ENCODE data around the gene CDHR5. TPM values are rescaled to one million over a fixed set of nuclear protein-coding genes. Genes with fewer than 3 reads are reported as not detected.
A peak's percentile ranks its signal among the peaks of the same experiment; 100 is the strongest.

The CDHR5 gene
- total RNA-seq: not detected

- CTCF ChIA-PET: no interaction called here
- H3K4me1 Mint-ChIP-seq: peaks cover 19% of the 10 kb centered on the region
Observed at GRCh38 chr11:624705-625635, at the start of gene CDHR5. Gene CDHR5 (minus strand): TSS chr11:624955. CDS start chr11:624902, 53 bp downstream.

GRCh38 chr11:674406-674805, 49.7 kb upstream of the CDHR5 start:
- Mint-ChIP-seq H3K4me1 (no peaks in the 10 kb centered on the region), H3K4me3 (no peak overlapping the region), H3K27ac (no peak overlapping the region), H3K9me3 (no peaks in the 10 kb centered on the region), H3K27me3 (no peaks in the 10 kb centered on the region), H3K36me3 (ENCODE audit: low read depth) (peaks cover 27% of the 10 kb centered on the region)
- CTCF ChIA-PET: interaction anchor here (0.6 to 1.1 kb wide), 3 partner anchors 11 to 70 kb away, joined by 3 read pairs; no protein-coding TSS in a partner anchor
- POLR2A ChIA-PET: interaction anchor here (1.1 to 1.2 kb wide), 2 partner anchors 22 to 62 kb away, joined by 3 read pairs; partner anchors contain the start of gene TMEM80
- no peak for DNase-seq

More at GRCh38 chr11:624705-625635, at the start of gene CDHR5:
- H3K4me3 Mint-ChIP-seq: no peak within 1 kb of the TSS
- H3K27me3 Mint-ChIP-seq: peaks cover 22% of the 10 kb centered on the region
- no peaks in the 10 kb centered on the region for H3K36me3 Mint-ChIP-seq (ENCODE audit: low read depth)
- no peak within 1 kb of the TSS for H3K27ac Mint-ChIP-seq
- POLR2A ChIA-PET: interaction anchor here (0.8 to 1.3 kb wide), 2 partner anchors 10 to 13 kb away, joined by 4 to 5 read pairs; partner anchors contain the start of gene IRF7
- no peak for DNase-seq
- no peaks in the 10 kb centered on the region for H3K9me3 Mint-ChIP-seq

- ChIA-PET POLR2A (interaction anchor here (1.1 to 1.2 kb wide), 2 partner anchors 22 to 62 kb away, joined by 3 read pairs; partner anchors contain the start of gene TMEM80), CTCF (no interaction called here)
- H3K36me3 Mint-ChIP-seq (ENCODE audit: low read depth): peaks cover 27% of the 10 kb centered on the region
- H3K27me3 Mint-ChIP-seq: no peaks in the 10 kb centered on the region
- H3K4me1 Mint-ChIP-seq: no peaks in the 10 kb centered on the region
- H3K9me3 Mint-ChIP-seq: no peaks in the 10 kb centered on the region
- no peak for DNase-seq
- H3K27ac Mint-ChIP-seq: no peak overlapping the region
- no peak overlapping the region for H3K4me3 Mint-ChIP-seq
Observed at GRCh38 chr11:673866-674265, 49.1 kb upstream of the CDHR5 start.

- Mint-ChIP-seq H3K27me3 (no peaks in the 10 kb centered on the region), H3K4me3 (no peak overlapping the region), H3K9me3 (no peaks in the 10 kb centered on the region), H3K27ac (no peak overlapping the region), H3K4me1 (no peaks in the 10 kb centered on the region), H3K36me3 (ENCODE audit: low read depth) (peaks cover 15% of the 10 kb centered on the region)
- POLR2A ChIA-PET: no interaction called here
- no peak for DNase-seq
- CTCF ChIA-PET: no interaction called here
Observed at GRCh38 chr11:665704-666281, 41.0 kb upstream of the CDHR5 start.

- CTCF ChIA-PET: interaction anchor here (0.6 kb wide), 1 partner anchor 24 kb away, joined by 3 read pairs; no protein-coding TSS in a partner anchor
- Mint-ChIP-seq H3K36me3 (ENCODE audit: low read depth) (peaks cover 15% of the 10 kb centered on the region), H3K4me1 (no peaks in the 10 kb centered on the region), H3K9me3 (no peaks in the 10 kb centered on the region), H3K4me3 (no peak overlapping the region), H3K27ac (no peak overlapping the region), H3K27me3 (no peaks in the 10 kb centered on the region)
- no peak for DNase-seq
- POLR2A ChIA-PET: no interaction called here
Observed at GRCh38 chr11:665062-665703, 40.4 kb upstream of the CDHR5 start.

- ChIA-PET CTCF (interaction anchor here (1.4 to 2.9 kb wide), 2 partner anchors 61 to 64 kb away, joined by 3 to 12 read pairs; no protein-coding TSS in a partner anchor), POLR2A (no interaction called here)
- peak; percentile 45 for DNase-seq
- Mint-ChIP-seq H3K4me3 (no peak overlapping the region), H3K4me1 (no peaks in the 10 kb centered on the region), H3K36me3 (ENCODE audit: low read depth) (peaks cover 15% of the 10 kb centered on the region), H3K9me3 (no peaks in the 10 kb centered on the region), H3K27me3 (no peaks in the 10 kb centered on the region), H3K27ac (no peak overlapping the region)
Observed at GRCh38 chr11:662689-663274, 38.0 kb upstream of the CDHR5 start.

- H3K36me3 Mint-ChIP-seq (ENCODE audit: low read depth): peaks cover 11% of the 10 kb centered on the region
- DNase-seq: no peak
- no peaks in the 10 kb centered on the region for H3K4me1 Mint-ChIP-seq
- H3K4me3 Mint-ChIP-seq: no peak overlapping the region
- H3K9me3 Mint-ChIP-seq: no peaks in the 10 kb centered on the region
- ChIA-PET POLR2A (interaction anchor here (0.6 kb wide), 1 partner anchor 128 kb away, joined by 3 read pairs; no protein-coding TSS in a partner anchor), CTCF (interaction anchor here (0.6 to 2.9 kb wide), 2 partner anchors 63 to 212 kb away, joined by 4 to 12 read pairs; no protein-coding TSS in a partner anchor)
- H3K27me3 Mint-ChIP-seq: no peaks in the 10 kb centered on the region
- no peak overlapping the region for H3K27ac Mint-ChIP-seq
Observed at GRCh38 chr11:660681-661444, 36.1 kb upstream of the CDHR5 start.

GRCh38 chr11:660281-660680, 35.5 kb upstream of the CDHR5 start:
- no peaks in the 10 kb centered on the region for H3K27me3 Mint-ChIP-seq
- peaks cover 10% of the 10 kb centered on the region for H3K36me3 Mint-ChIP-seq (ENCODE audit: low read depth)
- no peaks in the 10 kb centered on the region for H3K9me3 Mint-ChIP-seq
- no peak overlapping the region for H3K27ac Mint-ChIP-seq
- no peak overlapping the region for H3K4me3 Mint-ChIP-seq
- DNase-seq: no peak
- ChIA-PET CTCF (interaction anchor here (0.6 to 2.9 kb wide), 2 partner anchors 64 to 212 kb away, joined by 4 to 12 read pairs; no protein-coding TSS in a partner anchor), POLR2A (no interaction called here)
- no peaks in the 10 kb centered on the region for H3K4me1 Mint-ChIP-seq

- Mint-ChIP-seq H3K27ac (no peak overlapping the region), H3K4me1 (no peaks in the 10 kb centered on the region), H3K9me3 (no peaks in the 10 kb centered on the region), H3K36me3 (ENCODE audit: low read depth) (peaks cover 10% of the 10 kb centered on the region), H3K27me3 (no peaks in the 10 kb centered on the region), H3K4me3 (no peak overlapping the region)
- ChIA-PET CTCF (no interaction called here), POLR2A (no interaction called here)
- no peak for DNase-seq
Observed at GRCh38 chr11:659532-660085, 34.9 kb upstream of the CDHR5 start.

GRCh38 chr11:657691-658126, 33.0 kb upstream of the CDHR5 start:
- CTCF ChIA-PET: no interaction called here
- Mint-ChIP-seq H3K4me1 (no peaks in the 10 kb centered on the region), H3K27ac (no peak overlapping the region)

GRCh38 chr11:656866-657265, 32.1 kb upstream of the CDHR5 start:
- H3K4me3 Mint-ChIP-seq: no peak overlapping the region
- POLR2A ChIA-PET: no interaction called here
- CTCF ChIA-PET: no interaction called here

More at GRCh38 chr11:657691-658126, 33.0 kb upstream of the CDHR5 start:
- DNase-seq: no peak
- H3K4me3 Mint-ChIP-seq: no peak overlapping the region
- POLR2A ChIA-PET: no interaction called here
- no peaks in the 10 kb centered on the region for H3K27me3 Mint-ChIP-seq
- H3K36me3 Mint-ChIP-seq (ENCODE audit: low read depth): peaks cover 7% of the 10 kb centered on the region
- H3K9me3 Mint-ChIP-seq: no peaks in the 10 kb centered on the region

GRCh38 chr11:656426-656825, 31.7 kb upstream of the CDHR5 start:
- ChIA-PET CTCF (no interaction called here), POLR2A (no interaction called here)
- H3K27ac Mint-ChIP-seq: no peak overlapping the region
- no peak for DNase-seq
- H3K4me3 Mint-ChIP-seq: no peak overlapping the region
- H3K9me3 Mint-ChIP-seq: no peaks in the 10 kb centered on the region
- no peaks in the 10 kb centered on the region for H3K27me3 Mint-ChIP-seq
- no peaks in the 10 kb centered on the region for H3K4me1 Mint-ChIP-seq
- peaks cover 5% of the 10 kb centered on the region for H3K36me3 Mint-ChIP-seq (ENCODE audit: low read depth)

More at GRCh38 chr11:656866-657265, 32.1 kb upstream of the CDHR5 start:
- DNase-seq: no peak
- Mint-ChIP-seq H3K4me1 (no peaks in the 10 kb centered on the region), H3K27me3 (no peaks in the 10 kb centered on the region), H3K27ac (no peak overlapping the region), H3K9me3 (no peaks in the 10 kb centered on the region), H3K36me3 (ENCODE audit: low read depth) (peaks cover 5% of the 10 kb centered on the region)

All from activated CD4-positive, alpha-beta memory T cell treated with anti-CD3 and anti-CD28 coated beads, Interleukin-2, amount 10 ng/mL, durations not matched to agents 7 days and 5 days (primary cell).